Measurements from ENCODE around the gene CDS1. TPM values are rescaled to one million over a fixed set of nuclear protein-coding genes. Genes with fewer than 3 reads are reported as not detected.
"Not testable (repeated sequence)": the region's sequence is repeated elsewhere in the genome, so short reads cannot be mapped to it uniquely, and the experiment has no call there.

The CDS1 gene
- total RNA-seq, 1 donor from 2014 or later: not detected

DNA sequence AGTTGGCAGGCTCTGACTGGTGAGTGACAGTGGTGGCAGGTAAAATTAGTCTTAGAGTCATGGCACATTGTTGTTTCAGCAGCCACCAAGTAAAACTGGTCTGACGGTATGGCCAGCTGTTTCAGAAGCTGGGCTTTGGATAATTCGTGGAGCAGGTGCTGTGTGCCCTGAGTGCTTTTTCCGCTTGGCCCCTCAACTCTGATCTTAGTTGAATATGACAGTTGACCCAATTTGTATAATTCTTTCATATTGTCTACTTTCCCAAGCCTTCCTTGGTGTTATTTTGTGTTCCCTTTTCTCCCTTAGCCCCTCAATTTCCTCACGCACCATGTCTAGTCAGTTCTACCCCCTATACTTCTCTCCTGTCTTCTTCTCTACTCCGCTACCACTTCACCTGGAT is 32.0 kb downstream of the CDS1 start:
- DNase-seq: no peak

DNA sequence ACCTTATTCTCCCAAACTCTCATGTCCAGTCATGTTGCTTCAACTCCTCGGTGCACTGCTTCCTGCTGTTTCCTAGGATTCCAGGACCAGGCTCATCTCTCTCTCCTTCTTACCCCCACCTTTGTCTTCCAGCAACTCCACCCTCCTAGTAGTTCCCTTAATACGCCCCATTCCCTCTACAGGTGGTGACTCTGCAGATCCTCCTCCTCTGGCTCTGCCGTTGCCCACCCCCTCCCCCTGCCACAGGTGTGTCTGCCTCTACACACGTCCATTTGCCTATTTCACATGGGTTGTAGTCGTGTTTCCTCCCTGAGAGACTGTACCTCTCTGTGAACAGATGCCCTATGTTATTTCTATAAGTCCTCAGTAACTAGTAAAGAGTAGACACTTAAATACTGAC is 32.4 kb downstream of the CDS1 start:
- DNase-seq: no peak

DNA sequence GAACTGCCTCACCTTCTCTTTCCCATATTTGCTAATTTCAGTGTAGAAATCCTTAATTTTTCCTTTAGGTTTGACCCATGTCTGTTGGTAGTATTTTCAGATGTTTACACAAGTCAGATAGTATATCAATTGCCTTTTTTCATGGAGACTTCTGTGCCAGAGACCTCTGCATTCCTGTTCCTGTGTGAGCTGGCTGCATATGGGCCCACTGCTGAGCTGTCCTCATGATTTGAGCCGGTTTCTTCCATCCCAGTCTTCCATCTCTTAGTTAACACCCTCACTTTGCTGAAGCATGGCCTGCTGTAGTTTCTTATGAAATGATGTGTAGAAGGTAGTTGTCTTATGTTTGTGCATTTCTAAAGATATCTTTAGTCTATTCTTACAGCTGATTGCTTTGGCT is 40.0 kb downstream of the CDS1 start:
- no peak for DNase-seq

DNA sequence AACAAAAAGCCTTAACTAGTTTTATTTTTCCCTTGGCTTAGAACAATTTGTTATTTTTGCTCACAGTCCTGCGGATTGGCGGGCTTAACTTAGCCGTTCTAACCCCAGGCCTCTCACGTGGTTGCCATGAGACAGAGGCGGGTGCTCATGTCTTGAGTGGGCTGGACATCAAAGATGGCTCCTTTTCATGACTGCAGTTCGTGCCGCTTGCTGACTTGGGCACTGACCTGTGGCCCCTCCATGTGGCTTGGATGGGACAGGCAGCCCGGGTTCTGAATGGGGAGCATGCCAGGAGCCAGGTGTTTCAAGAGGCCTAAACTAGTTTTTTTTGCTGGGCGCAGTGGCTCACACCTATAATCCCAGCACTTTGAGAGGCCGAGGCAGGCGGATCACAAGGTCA is 40.7 kb downstream of the CDS1 start:
- DNase-seq: no peak

DNA sequence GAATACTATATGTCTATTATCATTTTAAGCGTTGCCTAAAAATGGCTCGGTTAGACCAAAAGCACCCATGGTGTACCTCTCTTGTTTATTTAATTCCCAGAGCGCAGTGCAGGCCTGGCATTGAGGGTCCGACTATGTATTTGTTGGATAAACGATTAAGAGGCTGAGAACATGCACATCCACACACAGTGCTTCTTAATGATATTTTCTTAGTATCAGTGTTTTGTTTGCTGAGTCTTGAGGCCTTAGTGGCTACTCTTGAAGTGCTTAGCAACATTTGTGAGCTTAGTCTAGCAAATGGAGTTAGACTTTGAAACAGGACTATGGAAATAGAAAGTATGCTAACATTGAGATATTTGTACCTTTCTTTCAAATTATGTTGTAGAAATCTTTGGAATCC is 43.7 kb downstream of the CDS1 start:
- DNase-seq: no peak

DNA sequence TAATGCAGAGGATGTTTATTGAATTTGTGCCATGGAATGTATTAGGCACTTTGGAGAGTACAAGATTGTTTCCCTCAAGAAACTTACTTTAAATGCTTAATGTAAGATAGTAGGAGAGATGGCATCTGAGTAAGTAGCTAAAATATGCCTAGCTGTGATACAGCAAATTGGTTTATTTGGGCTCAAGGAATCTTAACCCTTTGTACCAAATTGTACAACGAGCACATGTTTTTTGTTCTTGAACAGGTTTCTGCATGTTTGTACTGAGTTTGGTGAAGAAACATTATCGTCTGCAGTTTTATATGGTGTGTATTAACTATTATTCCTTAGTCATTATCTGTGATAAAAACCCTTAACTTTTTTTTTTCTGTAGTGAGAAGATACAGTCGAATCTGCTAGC is 48.6 kb downstream of the CDS1 start:
- DNase-seq: no peak

DNA sequence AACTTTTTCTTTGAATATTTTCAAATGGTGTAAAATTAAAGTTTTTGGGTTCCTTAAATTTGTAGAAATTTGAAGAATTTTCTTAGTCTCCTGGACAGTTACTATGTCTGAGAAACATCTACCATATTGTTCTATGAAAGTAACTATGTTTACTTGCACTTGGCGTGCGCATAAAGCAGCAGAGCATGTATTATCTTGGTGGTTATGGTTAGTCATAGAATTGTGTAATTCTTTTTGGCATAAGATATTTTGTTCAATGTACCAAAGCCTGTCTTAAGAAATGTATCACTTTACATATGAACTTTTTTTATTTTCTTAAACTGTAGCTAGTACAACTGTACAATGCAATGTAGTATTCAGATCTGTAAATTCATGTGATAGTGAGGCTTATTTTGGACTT is 49.2 kb downstream of the CDS1 start:
- no peak for DNase-seq

DNA sequence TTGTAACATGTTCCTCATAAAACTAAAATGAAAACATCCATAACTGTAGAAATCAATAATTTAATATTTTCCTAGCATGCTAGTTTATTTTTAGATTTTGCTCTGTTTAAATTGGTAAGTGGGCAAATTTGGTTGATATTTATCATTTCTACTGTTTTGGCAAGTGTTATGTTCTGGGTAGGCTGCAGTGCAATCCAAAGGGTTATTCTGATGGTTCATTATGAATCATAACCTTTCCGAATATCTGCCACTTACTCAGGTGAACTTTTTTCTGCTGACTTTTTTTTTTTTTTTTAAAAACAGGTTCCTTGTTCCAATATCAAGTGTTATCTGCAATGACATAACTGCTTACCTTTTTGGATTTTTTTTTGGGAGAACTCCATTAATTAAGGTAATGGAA is 52.0 kb downstream of the CDS1 start:
- DNase-seq: no peak

DNA sequence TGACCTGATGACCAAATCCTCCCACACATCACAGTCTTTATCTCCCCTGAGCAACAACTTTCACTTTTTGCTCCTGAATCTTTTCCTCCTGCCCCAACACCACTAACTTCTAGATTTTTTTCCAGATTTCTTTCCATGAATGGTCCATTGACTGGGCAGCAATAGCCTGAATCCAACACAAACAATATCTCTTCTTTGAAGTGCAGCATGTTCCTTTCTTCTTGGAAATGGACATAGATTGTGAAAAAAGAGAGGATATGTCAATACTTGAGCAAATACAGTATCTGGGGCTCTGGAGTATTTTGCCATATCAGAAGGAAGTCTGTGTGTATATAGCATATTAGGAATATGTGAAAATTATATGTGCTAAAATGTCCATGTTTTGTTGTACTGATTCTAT is 55.2 kb downstream of the CDS1 start:
- no peak for DNase-seq

DNA sequence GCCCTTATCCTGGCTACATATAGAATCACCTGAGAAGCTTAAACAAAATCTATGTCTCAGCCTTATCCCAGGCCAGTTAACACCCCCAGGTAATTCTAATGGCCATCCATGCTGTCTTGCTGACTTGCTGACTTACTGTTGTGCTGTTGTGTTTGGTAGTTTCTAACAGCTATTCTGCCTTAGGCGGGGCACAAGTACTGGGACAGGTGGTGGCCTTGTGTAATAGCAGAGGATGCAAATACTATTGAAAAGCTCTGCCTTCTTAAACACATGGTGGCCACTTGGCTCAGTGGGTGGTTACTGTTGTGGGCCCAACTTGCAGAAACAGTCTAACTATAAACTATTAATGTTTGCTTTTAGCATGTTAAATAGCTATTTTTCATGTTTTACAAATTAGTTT is 56.2 kb downstream of the CDS1 start:
- DNase-seq: no peak

DNA sequence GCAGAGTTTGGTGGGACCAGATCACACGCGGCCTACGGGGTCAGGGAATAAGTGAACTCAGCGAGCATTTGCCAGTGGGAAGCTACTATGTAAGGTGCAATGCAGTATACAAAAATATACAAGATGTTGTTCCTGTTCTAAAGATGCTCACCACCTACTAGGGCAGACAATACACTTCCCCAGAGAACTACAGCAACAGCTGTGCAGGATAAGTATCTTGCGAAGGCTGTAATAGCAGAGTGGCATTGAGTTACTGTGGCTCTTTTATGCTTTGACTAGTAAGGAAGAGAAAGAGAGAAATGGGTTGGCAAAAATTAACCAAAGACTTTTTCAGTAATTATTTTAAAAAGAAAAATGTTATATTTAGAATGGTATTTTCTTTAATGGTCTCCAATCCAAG is 61.2 kb downstream of the CDS1 start:
- DNase-seq: no peak

DNA sequence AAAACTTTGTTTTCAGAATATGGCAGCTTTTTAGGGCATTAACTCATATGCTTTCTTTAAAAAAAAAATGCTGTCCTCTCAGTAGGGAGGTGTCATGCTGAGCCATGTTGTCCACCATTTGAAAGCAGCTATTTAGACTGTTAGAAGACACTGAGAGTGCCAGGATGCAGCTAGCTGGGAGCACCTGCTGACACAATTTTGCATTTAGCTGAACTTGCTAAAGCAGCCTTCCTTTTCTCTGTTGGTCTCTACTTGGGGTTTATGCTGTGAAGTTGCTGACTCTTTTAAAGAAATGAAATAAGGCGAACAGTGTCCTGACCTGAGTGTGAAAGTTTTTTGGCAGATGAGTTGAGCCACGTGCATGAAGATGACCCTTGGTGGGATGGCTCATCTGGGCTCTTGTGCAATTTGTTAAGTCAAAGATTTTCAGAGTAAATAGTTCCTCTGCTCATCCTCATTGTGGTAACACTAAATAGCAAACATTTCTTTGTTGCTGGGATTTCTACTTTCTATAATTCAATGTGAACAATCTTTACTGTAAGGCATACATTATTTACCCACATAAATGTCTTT is 64.5 kb downstream of the CDS1 start:
- no peak for DNase-seq

DNA sequence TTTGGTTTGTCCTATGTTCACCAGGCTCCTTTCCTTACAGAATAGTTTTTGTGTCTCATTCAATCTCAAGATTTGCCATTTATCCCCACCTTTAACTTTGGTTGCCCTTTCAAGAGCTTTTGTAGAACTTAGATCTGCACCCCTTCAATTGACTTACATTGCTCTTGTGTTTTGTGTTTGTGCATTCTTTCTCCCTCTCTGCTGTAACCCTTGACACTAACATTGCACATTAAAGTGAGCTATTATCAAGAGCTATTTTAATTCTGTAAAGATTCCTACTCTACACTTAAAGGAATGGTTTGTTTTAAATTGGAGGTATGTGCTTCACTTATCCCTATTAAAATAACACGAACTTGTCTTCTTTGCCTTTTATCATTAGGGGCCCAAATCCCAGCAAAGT is 65.3 kb downstream of the CDS1 start:
- no peak for DNase-seq

DNA sequence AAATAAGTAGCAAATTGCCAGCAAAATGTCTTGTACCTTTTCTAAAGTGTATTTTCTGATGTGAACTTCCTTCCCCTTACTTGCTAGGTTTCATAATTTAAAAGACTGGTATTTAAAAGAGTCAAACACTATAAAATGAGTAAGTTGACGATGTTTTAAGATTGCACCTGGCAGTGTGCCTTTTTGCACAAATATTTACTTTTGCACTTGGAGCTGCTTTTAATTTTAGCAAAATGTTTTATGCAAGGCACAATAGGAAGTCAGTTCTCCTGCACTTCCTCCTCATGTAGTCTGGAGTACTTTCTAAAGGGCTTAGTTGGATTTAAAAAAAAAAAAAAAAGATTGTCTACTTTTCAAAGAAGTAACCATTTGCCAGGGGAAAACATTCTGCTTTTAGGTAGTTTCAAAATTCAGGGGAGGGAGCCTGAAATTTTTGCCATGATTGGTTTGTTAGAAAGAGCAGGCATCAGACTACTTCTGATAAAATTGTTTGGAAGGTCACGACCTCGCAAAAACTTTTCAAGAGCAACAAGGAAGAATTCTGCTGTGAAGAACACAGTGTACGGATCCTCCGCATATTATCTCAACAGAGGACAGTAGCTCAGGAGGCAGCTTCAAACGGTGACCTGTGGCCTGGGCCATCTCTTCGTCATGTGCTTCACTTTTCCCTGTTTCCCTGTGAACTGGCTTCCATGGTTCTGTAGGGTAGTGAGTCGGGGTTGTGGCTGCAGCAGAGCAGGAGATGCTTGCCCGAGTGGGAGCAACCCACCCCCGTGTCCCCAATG is 66.1 kb downstream of the CDS1 start:
- DNase-seq: no peak

DNA sequence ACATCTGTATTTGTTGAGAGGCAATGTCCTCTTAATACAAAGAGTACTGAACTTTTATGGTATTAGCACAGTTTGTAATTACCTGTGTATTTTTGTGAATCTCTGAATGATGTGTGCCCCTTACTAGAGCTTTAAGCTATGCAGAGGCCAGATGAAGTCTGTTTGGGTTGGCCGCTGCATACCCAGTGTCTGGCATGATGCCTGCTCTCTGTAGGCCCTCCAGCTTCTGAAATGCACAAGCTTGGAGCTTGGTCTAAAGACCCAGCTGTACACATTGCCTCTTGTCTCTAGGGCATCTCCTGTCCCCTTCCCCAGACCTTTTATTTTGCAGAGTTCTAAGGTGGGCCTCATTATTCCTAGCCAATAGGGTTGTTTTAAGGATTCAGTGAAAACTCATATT is 68.6 kb downstream of the CDS1 start:
- no peak for DNase-seq

DNA sequence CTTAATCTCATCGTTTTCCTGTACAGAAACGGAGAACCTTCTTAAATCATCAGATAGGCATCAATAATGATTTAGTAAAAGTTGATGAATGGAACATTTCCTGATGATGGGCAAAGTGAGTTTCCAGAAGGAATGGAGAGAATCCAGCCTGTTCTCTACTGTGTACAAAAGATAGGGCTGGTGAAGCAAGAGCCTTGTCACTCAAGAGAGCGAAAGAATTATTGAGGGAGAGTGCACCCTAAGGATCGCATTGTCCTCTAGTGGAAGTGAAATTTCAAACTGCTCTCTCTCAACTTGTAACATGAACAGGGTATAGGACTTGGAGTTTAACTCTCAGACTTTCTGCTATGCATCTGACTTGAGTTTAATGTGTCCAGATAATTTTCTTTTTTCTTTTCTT is 69.6 kb downstream of the CDS1 start:
- no peak for DNase-seq

DNA sequence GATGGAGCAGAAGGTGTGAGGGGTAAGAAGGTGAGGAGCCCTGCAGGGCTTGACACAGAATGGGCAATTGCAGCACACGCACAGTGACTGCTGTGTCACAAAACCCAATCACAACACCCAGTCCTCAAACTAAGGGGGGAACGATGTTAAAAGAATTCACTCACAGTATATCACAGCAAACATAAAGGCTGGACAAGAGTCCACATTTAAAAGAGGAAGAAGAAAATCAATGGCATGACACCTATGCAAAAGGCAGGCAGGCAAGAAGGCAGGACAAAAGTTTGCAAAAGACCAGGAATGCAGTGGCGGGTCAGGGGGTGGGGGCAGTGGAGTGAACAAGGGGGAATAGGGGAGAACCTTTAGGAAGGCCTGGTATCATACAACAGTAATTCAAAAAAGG is 77.7 kb downstream of the CDS1 start:
- no peak for DNase-seq

DNA sequence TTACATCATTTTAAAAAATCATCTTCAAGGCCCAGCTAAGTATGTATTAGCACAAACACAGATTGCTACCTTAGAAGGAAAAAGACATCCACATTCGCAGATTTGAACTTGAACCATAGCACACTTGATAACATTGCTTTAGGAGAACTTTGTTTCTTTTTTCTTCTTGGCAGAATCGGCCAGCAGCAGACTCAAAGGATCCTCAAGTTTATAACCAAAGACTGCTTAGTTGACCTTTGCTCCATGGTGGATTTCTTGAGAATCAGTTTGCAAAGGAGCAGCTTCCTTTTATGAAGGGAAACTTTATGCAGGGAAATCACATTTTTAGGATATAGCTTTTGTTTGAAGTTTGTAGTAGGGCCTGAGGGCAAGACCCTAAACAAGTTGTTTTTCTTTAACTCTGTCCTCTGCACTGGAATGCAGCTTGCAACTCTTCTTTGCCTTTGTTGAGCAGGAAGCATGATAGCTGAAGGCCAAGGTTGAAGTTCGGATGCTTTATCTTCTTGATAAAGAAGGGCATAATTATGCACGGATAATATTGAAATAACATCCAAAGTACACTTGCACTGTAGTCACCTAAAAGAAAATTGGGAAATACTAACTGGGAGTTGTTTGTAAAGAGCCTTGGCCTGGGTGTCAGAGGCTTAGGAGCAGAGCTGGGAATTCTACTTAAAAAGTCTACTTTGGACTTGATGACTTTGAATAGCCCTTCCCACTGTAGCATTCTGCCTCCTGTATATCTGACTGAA is 78.4 kb downstream of the CDS1 start:
- DNase-seq: no peak

DNA sequence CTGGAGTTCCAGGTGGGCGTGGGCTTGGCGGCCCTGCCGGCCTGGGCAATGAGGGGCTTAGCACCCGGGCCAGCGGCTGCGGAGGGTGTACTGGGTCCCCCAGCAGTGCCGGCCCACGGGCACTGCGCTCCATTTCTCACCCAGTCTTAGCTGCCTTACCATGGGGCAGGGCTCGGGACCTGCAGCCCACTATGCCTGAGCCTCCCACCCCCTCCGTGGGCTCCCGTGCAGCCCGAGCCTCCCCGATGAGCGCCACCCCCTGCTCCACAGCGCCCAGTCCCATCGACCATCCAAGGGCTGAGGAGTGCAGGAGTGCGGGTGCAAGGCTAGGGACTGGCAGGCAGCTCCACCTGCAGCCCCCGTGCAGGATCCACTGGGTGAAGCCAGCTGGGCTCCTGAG is 81.8 kb downstream of the CDS1 start:
- DNase-seq: not testable (repeated sequence)

DNA sequence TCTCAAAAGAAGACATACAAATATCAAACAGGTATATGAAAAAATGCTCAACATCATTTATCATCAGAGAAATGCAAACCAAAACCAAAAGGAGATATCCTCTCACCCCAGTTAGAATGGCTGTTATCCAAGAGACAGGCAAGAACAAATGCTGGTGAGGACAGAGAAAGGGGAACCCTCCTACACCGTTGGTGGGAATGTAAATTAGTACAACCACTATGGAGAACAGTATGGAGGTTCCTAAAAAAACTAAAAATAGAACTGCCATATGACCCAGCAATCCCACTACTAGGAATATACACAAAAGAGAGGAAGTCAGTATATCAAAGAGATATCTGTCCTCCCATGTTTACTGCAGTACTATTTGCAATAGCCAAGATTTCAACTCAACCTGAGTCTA is 83.5 kb downstream of the CDS1 start:
- no peak for DNase-seq

DNA sequence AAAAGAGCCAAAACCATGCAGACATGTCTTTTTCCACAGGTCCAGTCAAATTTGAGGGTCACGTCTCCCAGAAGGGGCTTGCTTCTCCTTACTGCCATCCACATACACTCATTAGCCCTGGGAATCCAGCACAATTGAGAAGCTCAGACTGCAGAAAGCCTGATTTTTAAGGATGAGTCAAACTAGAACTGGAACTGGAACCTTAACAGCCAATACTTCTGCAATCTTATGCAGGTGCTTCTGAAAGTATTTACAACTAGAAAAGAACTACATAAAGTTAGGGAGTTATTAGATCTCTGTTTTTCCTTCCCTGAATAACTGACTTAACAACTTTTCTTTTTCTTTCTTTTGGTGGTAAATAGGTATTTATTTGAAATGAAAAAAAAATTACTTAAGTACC is 86.3 kb downstream of the CDS1 start:
- no peak for DNase-seq

DNA sequence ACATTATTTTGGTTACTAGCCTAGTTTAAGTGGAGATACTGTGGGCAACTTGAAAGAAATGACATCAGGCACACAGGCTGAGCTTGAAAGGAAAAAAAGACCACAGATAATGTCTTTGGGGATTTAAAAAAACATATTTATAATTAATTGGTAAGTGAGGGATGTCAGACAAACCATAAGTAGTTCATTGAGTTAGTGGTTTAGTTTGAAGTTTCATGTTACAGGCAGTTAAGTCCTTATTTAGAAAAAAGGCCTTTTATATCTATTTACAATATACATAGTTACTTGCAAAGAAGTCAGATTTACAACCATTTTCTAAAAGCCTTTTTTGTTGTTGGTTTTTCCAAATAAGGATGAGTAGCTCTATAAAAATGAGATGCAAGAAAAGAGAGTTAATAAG is 89.2 kb downstream of the CDS1 start:
- no peak for DNase-seq

DNA sequence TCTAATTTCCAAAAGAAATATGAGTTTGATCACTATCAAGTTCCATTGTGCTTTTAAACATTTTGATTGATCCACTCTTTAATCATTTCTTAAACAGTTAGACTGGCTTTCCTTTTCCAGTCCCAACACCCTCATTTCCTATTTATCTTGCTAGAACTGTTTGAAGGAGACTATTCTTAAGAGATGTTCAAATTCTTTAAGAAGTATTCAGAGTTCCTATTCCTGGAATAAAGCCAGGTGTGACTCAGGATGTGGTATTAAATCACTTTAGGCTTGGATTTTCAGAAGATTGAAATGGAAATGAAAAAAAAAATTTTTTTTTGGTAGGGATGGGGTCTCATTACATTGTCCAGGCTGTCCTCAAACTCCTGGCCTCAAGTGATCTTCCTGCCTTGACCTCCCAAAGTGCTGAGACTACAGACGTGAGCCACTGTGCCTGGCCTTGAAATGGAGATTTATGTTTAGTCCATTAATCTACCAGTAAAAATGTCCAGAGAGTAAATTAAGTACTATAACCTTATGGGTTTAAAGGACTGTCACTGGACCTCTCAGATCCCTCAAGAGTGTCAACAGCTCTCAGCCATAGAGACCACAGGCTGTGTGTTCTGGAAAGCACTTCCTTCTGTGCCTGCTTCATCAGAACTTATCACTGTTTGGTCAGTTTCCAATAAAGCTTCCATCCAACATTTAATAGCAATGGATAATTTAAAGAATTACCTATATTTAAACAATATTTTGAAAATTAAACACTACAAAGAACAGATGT is 90.7 kb downstream of the CDS1 start:
- DNase-seq: peak; percentile 81

All from dermis blood vessel endothelial cell (primary cell).